Measurements from ENCODE around the gene CPXM2. TPM values are rescaled to one million over a fixed set of nuclear protein-coding genes. Genes with fewer than 3 reads are reported as not detected.

Gene CPXM2
- total RNA-seq, 1 experiment from 2014 or later, result 0.92 TPM

- Histone ChIP-seq H3K4me3 (no peak overlapping the region), H3K9me3 (no peaks in the 10 kb centered on the region), H3K27me3 (no peaks in the 10 kb centered on the region), H3K36me3 (no peaks in the 10 kb centered on the region)
- DNase-seq, result no peak
Measured at GRCh38 chr10:123842692-123843385, 48.8 kb downstream of the CPXM2 start.

- Histone ChIP-seq H3K36me3 (no peaks in the 10 kb centered on the region), H3K9me3 (no peaks in the 10 kb centered on the region), H3K4me3 (no peak overlapping the region), H3K27me3 (no peaks in the 10 kb centered on the region)
- DNase-seq, result no peak
Measured at GRCh38 chr10:123841560-123841959, 50.0 kb downstream of the CPXM2 start.

- Histone ChIP-seq H3K4me3 (no peak overlapping the region), H3K27me3 (no peaks in the 10 kb centered on the region), H3K9me3 (no peaks in the 10 kb centered on the region), H3K36me3 (no peaks in the 10 kb centered on the region)
- no peak for DNase-seq
Measured at GRCh38 chr10:123841115-123841514, 50.5 kb downstream of the CPXM2 start.

- no peak for DNase-seq
- Histone ChIP-seq H3K4me3 (no peak overlapping the region), H3K27me3 (no peaks in the 10 kb centered on the region), H3K9me3 (no peaks in the 10 kb centered on the region), H3K36me3 (no peaks in the 10 kb centered on the region)
Measured at GRCh38 chr10:123840714-123841113, 50.9 kb downstream of the CPXM2 start.

- no peaks in the 10 kb centered on the region for H3K36me3 ChIP-seq
- H3K9me3 ChIP-seq, result no peaks in the 10 kb centered on the region
- H3K4me3 ChIP-seq, result no peak overlapping the region
- no peak for DNase-seq
- no peaks in the 10 kb centered on the region for H3K27me3 ChIP-seq
Measured at GRCh38 chr10:123838596-123839310, 52.9 kb downstream of the CPXM2 start.

GRCh38 chr10:123837756-123838155 lies 53.9 kb downstream of the CPXM2 start:
- no peaks in the 10 kb centered on the region for H3K9me3 ChIP-seq
- no peak for DNase-seq

GRCh38 chr10:123836418-123837145 lies 55.0 kb downstream of the CPXM2 start:
- H3K36me3 ChIP-seq, result no peaks in the 10 kb centered on the region
- H3K4me3 ChIP-seq, result no peak overlapping the region
- DNase-seq, result no peak
- no peaks in the 10 kb centered on the region for H3K27me3 ChIP-seq
- no peaks in the 10 kb centered on the region for H3K9me3 ChIP-seq

More at GRCh38 chr10:123837756-123838155, 53.9 kb downstream of the CPXM2 start:
- Histone ChIP-seq H3K36me3 (no peaks in the 10 kb centered on the region), H3K4me3 (no peak overlapping the region), H3K27me3 (no peaks in the 10 kb centered on the region)

- no peaks in the 10 kb centered on the region for H3K27me3 ChIP-seq
- DNase-seq, result no peak
- no peaks in the 10 kb centered on the region for H3K9me3 ChIP-seq
- no peaks in the 10 kb centered on the region for H3K36me3 ChIP-seq
- no peak overlapping the region for H3K4me3 ChIP-seq
Measured at GRCh38 chr10:123835575-123835974, 56.0 kb downstream of the CPXM2 start.

GRCh38 chr10:123833170-123833850 lies 58.3 kb downstream of the CPXM2 start:
- Histone ChIP-seq H3K36me3 (no peaks in the 10 kb centered on the region), H3K27me3 (no peaks in the 10 kb centered on the region), H3K4me3 (no peak overlapping the region), H3K9me3 (no peaks in the 10 kb centered on the region)
- DNase-seq, result no peak

GRCh38 chr10:123831259-123831658 lies 60.3 kb downstream of the CPXM2 start:
- Histone ChIP-seq H3K36me3 (no peaks in the 10 kb centered on the region), H3K27me3 (no peaks in the 10 kb centered on the region), H3K4me3 (no peak overlapping the region), H3K9me3 (no peaks in the 10 kb centered on the region)
- no peak for DNase-seq

- no peaks in the 10 kb centered on the region for H3K9me3 ChIP-seq
- no peak overlapping the region for H3K4me3 ChIP-seq
- no peaks in the 10 kb centered on the region for H3K36me3 ChIP-seq
- no peaks in the 10 kb centered on the region for H3K27me3 ChIP-seq
- no peak for DNase-seq
Measured at GRCh38 chr10:123821136-123821535, 70.5 kb downstream of the CPXM2 start.

- DNase-seq, result no peak
- peaks cover 3% of the 10 kb centered on the region; the same call in 1 of the 2 replicates for H3K9me3 ChIP-seq
- no peak overlapping the region for H3K4me3 ChIP-seq
- no peaks in the 10 kb centered on the region for H3K36me3 ChIP-seq
- H3K27me3 ChIP-seq, result 0 out of 2 replicates have a peak, but pooled peaks cover 2% of the 10 kb centered on the region
Measured at GRCh38 chr10:123809632-123810031, 82.0 kb downstream of the CPXM2 start.

- Histone ChIP-seq H3K4me3 (no peak overlapping the region), H3K9me3 (peaks cover 3% of the 10 kb centered on the region; the same call in 1 of the 2 replicates), H3K36me3 (no peaks in the 10 kb centered on the region), H3K27me3 (0 out of 2 replicates have a peak, but pooled peaks cover 2% of the 10 kb centered on the region)
- DNase-seq, result peak; percentile 44
Measured at GRCh38 chr10:123808906-123809305, 82.7 kb downstream of the CPXM2 start.

- H3K4me3 ChIP-seq, result no peak overlapping the region
- no peak for DNase-seq
- peaks cover 3% of the 10 kb centered on the region; the same call in 1 of the 2 replicates for H3K9me3 ChIP-seq
- 0 out of 2 replicates have a peak, but pooled peaks cover 2% of the 10 kb centered on the region for H3K27me3 ChIP-seq
- no peaks in the 10 kb centered on the region for H3K36me3 ChIP-seq
Measured at GRCh38 chr10:123808286-123808685, 83.3 kb downstream of the CPXM2 start.

GRCh38 chr10:123807444-123808035 lies 84.1 kb downstream of the CPXM2 start:
- no peak for DNase-seq
- H3K36me3 ChIP-seq, result no peaks in the 10 kb centered on the region
- H3K27me3 ChIP-seq, result 0 out of 2 replicates have a peak, but pooled peaks cover 2% of the 10 kb centered on the region
- H3K4me3 ChIP-seq, result no peak overlapping the region
- peaks cover 3% of the 10 kb centered on the region; the same call in 1 of the 2 replicates for H3K9me3 ChIP-seq

- no peaks in the 10 kb centered on the region for H3K27me3 ChIP-seq
- DNase-seq, result no peak
- no peak overlapping the region for H3K4me3 ChIP-seq
- H3K9me3 ChIP-seq, result no peaks in the 10 kb centered on the region
- no peaks in the 10 kb centered on the region for H3K36me3 ChIP-seq
Measured at GRCh38 chr10:123804716-123805115, 86.9 kb downstream of the CPXM2 start.

Data from MG63 (cell line).